AG20443 (cell line): ENCODE results near the gene ARHGAP32.
A peak's percentile ranks its signal among the peaks of the same experiment; 100 is the strongest.

Source experiments
- DNase-seq: peaks from one replicate; pipeline ENCODE4 v3.0.0; 2012; ENCODE audit warnings: low spot score, mixed read lengths

Gene ARHGAP32

GRCh38 chr11:128956401-128957201 is 235.5 kb downstream of the ARHGAP32 start:
- peak; percentile 74 for DNase-seq

- DNase-seq = no peak
These were observed 236.5 kb downstream of the ARHGAP32 start for GRCh38 chr11:128955636-128956035.

DNA sequence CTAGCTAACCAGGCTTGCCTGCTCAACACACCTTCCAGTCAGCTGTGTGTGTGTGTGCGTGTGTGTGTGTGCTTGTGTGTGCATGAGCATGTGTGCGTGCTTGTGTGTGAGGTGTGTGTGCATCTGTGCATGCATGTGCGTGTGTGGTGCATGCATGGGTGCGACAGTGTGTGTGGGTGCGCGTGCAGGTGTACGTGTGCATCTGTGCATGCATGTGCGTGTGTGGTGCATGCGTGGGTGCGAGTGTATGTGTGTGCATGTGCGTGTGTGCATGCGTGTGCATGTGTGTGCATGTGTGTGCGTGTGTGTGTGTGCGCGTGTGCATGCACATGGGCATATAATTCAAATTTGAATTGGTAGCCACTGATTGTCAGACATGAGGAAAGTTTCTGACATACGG is 239.0 kb downstream of the ARHGAP32 start:
- no peak for DNase-seq

DNA sequence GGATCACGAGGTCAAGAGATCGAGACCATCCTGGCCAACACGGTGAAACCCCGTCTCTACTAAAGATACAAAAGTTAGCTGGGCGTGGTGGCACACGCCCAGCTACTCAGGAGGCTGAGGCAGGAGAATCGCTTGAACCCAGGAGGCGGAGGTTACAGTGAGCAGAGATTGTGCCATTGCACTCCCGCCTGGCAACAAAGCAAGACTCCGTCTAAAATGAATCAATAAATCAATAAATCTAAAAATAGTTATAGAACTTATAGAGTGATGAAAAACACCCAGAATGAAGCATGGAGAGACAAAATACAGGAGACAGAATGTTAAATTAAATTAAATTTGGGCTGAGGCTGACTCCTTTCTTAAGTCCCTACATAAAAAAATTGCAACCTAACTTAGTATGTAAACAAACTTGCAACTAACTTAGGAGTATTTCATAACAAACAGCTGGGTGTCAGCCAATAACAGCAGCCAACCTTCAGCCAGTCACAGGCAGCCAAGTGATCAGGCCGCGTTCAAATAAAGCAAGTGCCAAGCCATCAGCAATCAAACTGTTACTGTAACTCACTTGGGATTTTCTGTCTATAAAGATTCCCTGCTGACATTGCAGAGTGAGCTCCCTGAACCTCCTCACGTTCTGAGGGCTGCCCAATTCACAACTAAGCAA is 242.2 kb downstream of the ARHGAP32 start:
- no peak for DNase-seq

- DNase-seq = no peak
These were observed 243.5 kb downstream of the ARHGAP32 start for GRCh38 chr11:128948583-128948982.

- no peak for DNase-seq
These were observed 244.4 kb downstream of the ARHGAP32 start for GRCh38 chr11:128947773-128948172.

GRCh38 chr11:128946648-128947047 is 245.5 kb downstream of the ARHGAP32 start:
- no peak for DNase-seq

DNA sequence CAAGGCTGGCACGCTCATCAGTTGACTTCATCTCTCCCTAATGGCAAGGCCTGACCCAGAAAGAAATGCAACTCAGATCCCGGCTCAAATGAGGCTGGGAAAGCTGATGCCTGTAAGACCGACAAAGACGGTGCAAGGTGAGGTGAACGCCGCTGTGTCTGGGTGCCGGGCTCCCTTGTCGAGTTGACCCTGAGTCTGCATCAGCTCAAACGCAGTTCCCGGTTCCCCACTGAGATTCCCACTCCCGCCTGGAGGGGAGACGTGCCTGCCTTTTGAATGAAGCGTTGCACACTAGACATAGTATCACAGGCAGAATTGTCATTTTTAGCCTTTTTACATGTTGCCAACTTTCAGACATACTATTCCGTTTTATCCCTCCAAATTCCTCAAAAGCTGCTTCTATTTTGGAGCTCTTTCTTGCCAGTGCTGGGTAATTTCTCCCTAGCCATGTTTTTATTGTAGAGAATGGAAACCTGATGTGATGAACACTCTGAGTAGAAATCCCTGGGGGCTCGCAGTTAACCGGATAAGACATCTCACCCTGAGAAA is 248.6 kb downstream of the ARHGAP32 start:
- DNase-seq = no peak

GRCh38 chr11:128942817-128943427 is 249.2 kb downstream of the ARHGAP32 start, which contains the start of gene TP53AIP1:
TSS of gene TP53AIP1 (minus strand) at chr11:128942871. CDS start at chr11:128937818, 5,053 bp downstream.
- DNase-seq = no peak

- DNase-seq = no peak
These were observed 249.9 kb downstream of the ARHGAP32 start for GRCh38 chr11:128942272-128942612.

DNA sequence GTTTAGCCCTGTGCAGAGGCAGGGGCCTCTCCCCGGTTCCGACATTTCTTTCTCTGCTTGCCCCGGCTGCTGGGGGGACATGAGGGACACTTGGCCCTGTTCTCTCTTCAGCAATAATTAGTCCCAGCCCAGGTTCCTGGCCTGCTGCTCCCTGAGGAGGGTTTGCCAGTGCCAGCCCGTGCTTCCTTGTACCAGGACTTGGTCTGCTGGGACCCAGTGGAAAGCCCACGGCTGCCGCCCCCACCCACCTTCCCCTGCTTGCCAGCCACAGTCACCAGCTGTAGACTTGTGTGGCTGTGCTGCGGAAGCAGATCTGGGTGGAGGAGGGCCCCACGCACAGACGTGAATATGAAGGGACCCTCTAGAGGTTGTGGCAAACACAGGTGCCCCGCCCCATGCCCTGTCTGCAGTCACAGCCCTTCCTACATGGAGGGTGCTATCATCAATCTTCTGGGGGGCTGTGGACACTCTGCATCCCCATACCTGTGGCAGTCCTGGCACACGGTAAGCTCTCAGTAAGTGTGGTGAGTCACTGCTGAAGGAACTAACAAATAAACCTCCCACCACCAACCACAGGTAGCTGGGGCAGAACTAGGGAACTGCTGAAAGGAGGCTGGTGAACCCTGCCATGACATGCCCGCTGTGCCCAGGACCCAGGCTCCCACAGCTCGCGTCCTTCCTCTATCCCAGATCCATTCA is 250.4 kb downstream of the ARHGAP32 start:
- DNase-seq = no peak

- DNase-seq = no peak
These were observed 251.0 kb downstream of the ARHGAP32 start for GRCh38 chr11:128941110-128941509.

DNA sequence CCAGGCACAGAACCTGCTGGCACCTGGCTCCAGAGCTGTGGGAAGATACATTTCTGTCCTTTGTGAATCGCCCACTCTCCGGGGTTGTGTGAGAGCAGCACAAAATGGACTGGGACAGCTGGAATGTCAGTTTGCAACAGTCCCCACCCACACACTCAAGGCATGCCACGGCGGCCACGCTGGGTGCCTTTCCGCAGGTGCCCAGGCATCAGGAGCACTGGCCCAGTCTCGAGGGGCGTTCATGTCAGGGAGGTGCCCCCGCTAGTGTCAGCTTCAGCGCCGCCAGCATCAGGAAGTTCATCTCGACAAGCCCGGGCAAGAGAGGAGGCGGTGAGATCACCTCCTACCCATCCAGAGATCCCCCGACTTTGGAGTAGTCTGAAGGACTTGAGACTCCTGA is 251.5 kb downstream of the ARHGAP32 start:
- DNase-seq = no peak

DNA sequence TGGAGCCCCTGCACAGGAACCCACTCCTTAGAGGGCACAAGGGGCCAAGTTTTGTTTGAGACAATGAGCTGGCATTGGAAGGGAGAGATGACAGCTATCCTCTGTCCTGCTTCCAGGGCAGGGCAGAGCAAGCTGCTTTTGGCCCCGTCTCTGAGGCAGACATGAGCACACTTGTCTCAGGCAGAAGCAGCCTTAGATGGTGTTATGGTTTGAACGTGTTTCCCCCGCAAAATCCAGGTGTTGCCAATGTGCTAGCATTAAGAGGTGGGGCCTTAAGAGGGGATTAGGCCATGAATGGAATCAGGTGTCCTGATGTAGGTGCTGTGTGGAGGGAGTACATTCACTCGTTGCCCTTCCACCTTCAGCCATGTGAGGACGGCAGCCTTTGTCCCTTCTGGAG is 252.0 kb downstream of the ARHGAP32 start:
- DNase-seq = no peak

DNA sequence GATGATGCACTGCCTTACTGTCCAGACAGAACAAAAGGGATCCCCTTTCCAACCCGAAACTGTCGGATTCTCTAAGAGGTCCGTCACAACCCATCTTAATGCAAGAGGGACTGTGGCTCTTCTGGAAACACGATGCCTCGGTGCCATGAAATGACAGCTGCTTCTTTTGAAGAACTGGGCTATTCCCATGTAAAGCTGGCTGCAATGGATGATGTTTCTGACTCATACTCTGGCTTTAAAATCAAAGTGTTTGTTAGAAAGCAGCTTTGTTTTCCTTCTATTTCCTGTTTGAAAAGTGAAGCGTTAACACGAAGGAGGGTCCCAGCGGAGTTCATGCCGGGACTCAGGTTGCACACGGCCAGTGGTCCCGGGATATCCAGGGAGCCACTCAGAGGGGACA is 252.5 kb downstream of the ARHGAP32 start:
- DNase-seq = no peak

GRCh38 chr11:128938156-128938885 is 253.8 kb downstream of the ARHGAP32 start:
- no peak for DNase-seq

- no peak for DNase-seq
These were observed 254.6 kb downstream of the ARHGAP32 start for GRCh38 chr11:128937480-128937879.

- no peak for DNase-seq
These were observed 255.4 kb downstream of the ARHGAP32 start for GRCh38 chr11:128936606-128937251.

DNA sequence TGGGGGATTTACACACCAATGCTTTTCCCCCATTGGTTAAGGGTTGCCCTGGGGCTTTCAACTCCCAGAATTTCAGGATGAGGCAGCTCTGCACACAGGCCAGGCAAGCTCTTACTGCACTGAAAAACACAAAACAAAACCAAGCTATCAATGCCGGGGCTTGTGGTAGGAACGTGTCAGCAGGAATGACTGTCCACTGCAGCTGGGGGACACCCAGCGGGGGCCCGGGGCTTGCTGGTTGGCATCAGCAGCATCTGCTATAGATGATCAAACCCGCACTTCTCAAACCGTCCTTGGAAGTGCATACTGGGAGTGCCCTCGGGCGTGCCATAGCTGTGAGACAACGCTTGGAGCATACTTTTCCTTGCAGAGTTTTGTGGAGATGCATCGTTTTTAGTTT is 257.2 kb downstream of the ARHGAP32 start:
- no peak for DNase-seq

DNA sequence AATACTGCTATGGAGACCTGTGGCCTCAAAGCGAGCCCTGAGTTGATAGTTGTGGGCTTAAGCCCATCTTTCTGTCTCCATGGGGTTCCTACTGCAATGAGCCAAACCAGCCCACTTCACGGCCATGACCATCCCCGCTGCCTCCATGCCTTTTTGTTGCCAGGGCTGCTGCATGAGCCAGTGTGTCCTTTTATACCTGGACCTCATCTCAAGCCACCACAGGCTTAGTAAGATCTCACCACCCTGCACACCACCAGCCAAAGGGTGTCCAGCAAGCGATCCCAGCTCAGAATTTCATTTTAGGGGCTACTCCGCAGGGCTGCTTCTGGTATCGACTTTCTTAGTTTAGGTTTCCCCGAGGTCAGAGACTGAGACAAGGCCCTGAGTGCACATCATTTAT is 257.8 kb downstream of the ARHGAP32 start:
- no peak for DNase-seq
